DOHH2 (cell line): Measurements from ENCODE around the gene SMURF2.
A peak's percentile ranks its signal among the peaks of the same experiment; 100 is the strongest.

Experiments used
- H3F3A ChIP-seq: fragments of 200-600 bp; sonication (generic), shearing (Covaris generic); 2 replicates; pipeline ENCODE4 v1.6.0; 2016; ENCODE audit warnings: antibody characterized with exemption, mild to moderate bottlenecking; ENCODE audit not compliant: control insufficient read depth, insufficient read depth
- H3K27ac ChIP-seq: fragments of 200-600 bp; sonication (generic); 2 replicates; pipeline ENCODE4 v1.5.1; 2014; ENCODE audit warnings: low read depth, mild to moderate bottlenecking, low read length, moderate library complexity
- H3K27me3 ChIP-seq: fragments of 200-600 bp; sonication (generic); 2 replicates; pipeline ENCODE4 v1.6.1; 2014; ENCODE audit warnings: mild to moderate bottlenecking, low read length, mixed read lengths; ENCODE audit not compliant: control insufficient read depth
- H3K36me3 ChIP-seq: fragments of 200-600 bp; sonication (generic); 2 replicates; pipeline ENCODE4 v1.6.1; 2014; ENCODE audit warnings: mild to moderate bottlenecking, low read length, moderate library complexity, mixed read lengths; ENCODE audit not compliant: control insufficient read depth
- H3K4me1 ChIP-seq: fragments of 200-600 bp; sonication (generic); 2 replicates; pipeline ENCODE4 v1.6.1; 2014; ENCODE audit warnings: mild to moderate bottlenecking, low read length, mixed read lengths; ENCODE audit not compliant: control insufficient read depth
- H3K4me2 ChIP-seq: fragments of 200-600 bp; sonication (generic); 2 replicates; pipeline ENCODE4 v1.6.0; 2014; ENCODE audit warnings: mild to moderate bottlenecking, low read length, moderate library complexity
- H3K4me3 ChIP-seq: fragments of 200-600 bp; sonication (generic); 2 replicates; pipeline ENCODE4 v1.5.1; 2014; ENCODE audit warnings: mild to moderate bottlenecking, low read length, mixed read lengths
- H3K79me2 ChIP-seq: fragments of 200-600 bp; sonication (generic); 2 replicates; pipeline ENCODE4 v1.6.1; 2014; ENCODE audit warnings: mild to moderate bottlenecking, low read length, mixed read lengths; ENCODE audit not compliant: control insufficient read depth
- H3K9me2 ChIP-seq: fragments of 200-600 bp; sonication (generic); replicated peaks from 2 replicates; pipeline ENCODE4 v1.6.1; 2014; ENCODE audit warnings: mild to moderate bottlenecking, low read length, mixed read lengths; ENCODE audit not compliant: control insufficient read depth
- H3K9me3 ChIP-seq: fragments of 200-600 bp; sonication (generic); 2 replicates; pipeline ENCODE4 v1.6.1; 2014; ENCODE audit warnings: antibody characterized with exemption, low read length, mixed read lengths; ENCODE audit not compliant: control insufficient read depth, insufficient read depth
- H4K20me1 ChIP-seq: fragments of 200-600 bp; sonication (generic); 2 replicates; pipeline ENCODE4 v1.6.0; 2014; ENCODE audit warnings: low read depth, mild to moderate bottlenecking, antibody characterized with exemption, low read length, moderate library complexity; ENCODE audit not compliant: control insufficient read depth, insufficient read depth
- CTCF ChIP-seq: fragments of 200-600 bp; sonication (generic); IDR thresholded peaks from one replicate; pipeline ENCODE4 v1.5.1; 2014; ENCODE audit warnings: antibody characterized with exemption, mild to moderate bottlenecking, low read depth, low read length; ENCODE audit not compliant: poor library complexity, severe bottlenecking
- EZH2phosphoT487 ChIP-seq: fragments of 200-600 bp; sonication (generic); IDR thresholded peaks from 2 replicates; pipeline ENCODE4 v1.6.1; 2017; ENCODE audit warnings: borderline replicate concordance, mild to moderate bottlenecking, antibody characterized with exemption, low read length, moderate library complexity, mixed read lengths

The SMURF2 gene

GRCh38 chr17:64505340-64506200 lies 156.5 kb downstream of the SMURF2 start:
- peaks cover 49% of the 10 kb centered on the region for H3F3A ChIP-seq
- peaks cover 52% of the 10 kb centered on the region for H4K20me1 ChIP-seq
- H3K9me3 ChIP-seq, result no peaks in the 10 kb centered on the region
- H3K4me2 ChIP-seq, result peak overlapping the region; percentile 93
- H3K79me2 ChIP-seq, result peaks cover 93% of the 10 kb centered on the region
- H3K36me3 ChIP-seq, result peaks cover 89% of the 10 kb centered on the region
- H3K4me3 ChIP-seq, result peak overlapping the region; percentile 100
- TF ChIP-seq EZH2phosphoT487 (no peak), CTCF (no peak)
- no peaks in the 10 kb centered on the region for H3K9me2 ChIP-seq
- H3K27ac ChIP-seq, result peak overlapping the region; percentile 89
- H3K4me1 ChIP-seq, result peaks cover 57% of the 10 kb centered on the region
- H3K27me3 ChIP-seq, result no peaks in the 10 kb centered on the region

GRCh38 chr17:64504769-64505339 lies 157.3 kb downstream of the SMURF2 start:
- H3K27me3 ChIP-seq, result no peaks in the 10 kb centered on the region
- H3K9me2 ChIP-seq, result no peaks in the 10 kb centered on the region
- TF ChIP-seq CTCF (no peak), EZH2phosphoT487 (no peak)
- peaks cover 95% of the 10 kb centered on the region for H3K79me2 ChIP-seq
- H4K20me1 ChIP-seq, result peaks cover 58% of the 10 kb centered on the region
- H3K9me3 ChIP-seq, result no peaks in the 10 kb centered on the region
- H3K36me3 ChIP-seq, result peaks cover 89% of the 10 kb centered on the region
- peak overlapping the region; percentile 89 for H3K27ac ChIP-seq
- peak overlapping the region; percentile 100 for H3K4me3 ChIP-seq
- peak overlapping the region; percentile 93 for H3K4me2 ChIP-seq
- peaks cover 64% of the 10 kb centered on the region for H3K4me1 ChIP-seq
- H3F3A ChIP-seq, result peaks cover 56% of the 10 kb centered on the region

- H3K4me3 ChIP-seq, result peak overlapping the region; percentile 100
- peaks cover 90% of the 10 kb centered on the region for H3K36me3 ChIP-seq
- H3F3A ChIP-seq, result peaks cover 64% of the 10 kb centered on the region
Observed at GRCh38 chr17:64503821-64504768, 158.0 kb downstream of the SMURF2 start.

More at GRCh38 chr17:64503821-64504768, 158.0 kb downstream of the SMURF2 start:
- no peaks in the 10 kb centered on the region for H3K27me3 ChIP-seq
- TF ChIP-seq EZH2phosphoT487 (no peak), CTCF (no peak)
- no peaks in the 10 kb centered on the region for H3K9me3 ChIP-seq
- peak overlapping the region; percentile 93 for H3K4me2 ChIP-seq
- peak overlapping the region; percentile 89 for H3K27ac ChIP-seq
- peaks cover 58% of the 10 kb centered on the region for H4K20me1 ChIP-seq
- no peaks in the 10 kb centered on the region for H3K9me2 ChIP-seq
- peaks cover 91% of the 10 kb centered on the region for H3K79me2 ChIP-seq
- H3K4me1 ChIP-seq, result peaks cover 70% of the 10 kb centered on the region
